Immature natural killer cell (primary cell): ENCODE measurements around the gene PLPPR2. TPM values are rescaled to one million over a fixed set of nuclear protein-coding genes. Genes with fewer than 3 reads are reported as not detected.
A peak's percentile ranks its signal among the peaks of the same experiment; 100 is the strongest.
"Not testable (repeated sequence)": the region's sequence is repeated elsewhere in the genome, so short reads cannot be mapped to it uniquely, and the experiment has no call there.

Source experiments
- DNase-seq, 3 donors: peaks; one replicate each; pipeline ENCODE4 v3.0.0; 2022; ENCODE audit warnings: mixed read lengths in 1 of 3
- H3K27ac Mint-ChIP-seq, 6 donors: one replicate each; pipeline ENCODE4 v1.8.0; 2020; ENCODE audit warnings: mixed read lengths in 6 of 6, mild to moderate bottlenecking in 5 of 6, inconsistent platforms in 4 of 6, moderate library complexity in 3 of 6
- H3K27me3 Mint-ChIP-seq, 3 donors: one replicate each; pipeline ENCODE4 v1.8.0; 2020 to 2021; ENCODE audit warnings: low read depth in 3 of 3, mild to moderate bottlenecking in 3 of 3, mixed read lengths in 3 of 3, moderate library complexity in 3 of 3, inconsistent platforms in 1 of 3
- H3K36me3 Mint-ChIP-seq, 3 donors: one replicate each; pipeline ENCODE4 v1.8.0; 2020; ENCODE audit warnings: mixed read lengths in 3 of 3, inconsistent platforms in 2 of 3, mild to moderate bottlenecking in 2 of 3
- H3K4me1 Mint-ChIP-seq, 2 donors: one replicate each; pipeline ENCODE4 v1.8.0; 2020; ENCODE audit warnings: inconsistent platforms in 2 of 2, mild to moderate bottlenecking in 2 of 2, mixed read lengths in 2 of 2, moderate library complexity in 1 of 2
- H3K4me3 Mint-ChIP-seq, 5 donors: one replicate each; pipeline ENCODE4 v1.8.0; 2020; ENCODE audit warnings: mild to moderate bottlenecking in 5 of 5, mixed read lengths in 5 of 5, inconsistent platforms in 3 of 5, moderate library complexity in 3 of 5
- H3K9me3 Mint-ChIP-seq, 6 donors: one replicate each; pipeline ENCODE4 v1.8.0; 2020; ENCODE audit warnings: mild to moderate bottlenecking in 6 of 6, mixed read lengths in 6 of 6, inconsistent platforms in 4 of 6, moderate library complexity in 3 of 6
- polyA plus RNA-seq, 3 donors: library from polyadenylated mRNA; unstranded; fragments of 300-500 nt; fragmentation: Illumina TruSeq; gene quantifications; one replicate each; pipeline ENCODE4 v1.2.3, GENCODE V29; 2021

The PLPPR2 gene
- 1 to 10 TPM; 1.2 to 2.7 (median 1.8) TPM for polyA plus RNA-seq

GRCh38 chr19:11355160-11356073 lies at the start of gene PLPPR2:
TSS of gene PLPPR2 (plus strand) at chr19:11355432. CDS start at chr19:11357674, 2,242 bp downstream.
- Mint-ChIP-seq H3K36me3 (no peaks in the 10 kb centered on the region), H3K4me1 (peaks cover 17 to 18% of the 10 kb centered on the region in 2 donors), H3K27me3 (peaks cover 4 to 8% (median 5%) of the 10 kb centered on the region in 3 donors), H3K9me3 (no peaks in the 10 kb centered on the region), H3K4me3 (peak within 1 kb of the TSS; percentile 76 to 90 (median 87)), H3K27ac (peak within 1 kb of the TSS; percentile 19 to 83 (median 72))
- peak; percentile 86 to 88 (median 88) for DNase-seq

DNA sequence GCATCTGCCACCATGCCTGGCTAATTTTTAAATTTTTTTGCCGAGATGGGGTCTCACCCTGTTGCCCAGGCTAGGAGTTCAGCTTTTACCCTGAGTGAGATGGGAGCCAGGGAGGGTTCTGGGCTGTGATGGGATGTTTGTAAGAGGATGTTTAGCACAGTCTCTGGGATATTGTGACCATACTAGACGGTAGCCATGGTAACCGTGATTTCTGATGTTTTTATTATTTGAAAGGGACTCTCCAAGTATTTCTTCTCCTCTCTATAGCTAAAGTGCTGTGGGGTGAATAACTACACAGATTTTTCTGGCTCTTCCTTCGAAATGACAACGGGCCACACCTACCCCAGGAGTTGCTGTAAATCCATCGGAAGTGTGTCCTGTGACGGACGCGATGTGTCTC lies 48.9 kb upstream of the PLPPR2 start:
- no peak for DNase-seq
- H3K4me3 Mint-ChIP-seq, result no peak overlapping the region
- no peak overlapping the region for H3K27ac Mint-ChIP-seq
- H3K9me3 Mint-ChIP-seq, result no peaks in the 10 kb centered on the region
- peaks cover 0 to 8% (median 0%) of the 10 kb centered on the region in 3 donors for H3K27me3 Mint-ChIP-seq
- no peaks in the 10 kb centered on the region for H3K4me1 Mint-ChIP-seq
- H3K36me3 Mint-ChIP-seq, result no peaks in the 10 kb centered on the region

GRCh38 chr19:11320278-11320995 lies 34.8 kb upstream of the PLPPR2 start:
- Mint-ChIP-seq H3K27ac (peak overlapping the region in 2 of 6 donors; percentile 3 to 61), H3K4me1 (peaks cover 51 to 54% of the 10 kb centered on the region in 2 donors)
- H3K36me3 Mint-ChIP-seq, H3K9me3 Mint-ChIP-seq, H3K4me3 Mint-ChIP-seq, DNase-seq, H3K27me3 Mint-ChIP-seq: not testable (repeated sequence)

DNA sequence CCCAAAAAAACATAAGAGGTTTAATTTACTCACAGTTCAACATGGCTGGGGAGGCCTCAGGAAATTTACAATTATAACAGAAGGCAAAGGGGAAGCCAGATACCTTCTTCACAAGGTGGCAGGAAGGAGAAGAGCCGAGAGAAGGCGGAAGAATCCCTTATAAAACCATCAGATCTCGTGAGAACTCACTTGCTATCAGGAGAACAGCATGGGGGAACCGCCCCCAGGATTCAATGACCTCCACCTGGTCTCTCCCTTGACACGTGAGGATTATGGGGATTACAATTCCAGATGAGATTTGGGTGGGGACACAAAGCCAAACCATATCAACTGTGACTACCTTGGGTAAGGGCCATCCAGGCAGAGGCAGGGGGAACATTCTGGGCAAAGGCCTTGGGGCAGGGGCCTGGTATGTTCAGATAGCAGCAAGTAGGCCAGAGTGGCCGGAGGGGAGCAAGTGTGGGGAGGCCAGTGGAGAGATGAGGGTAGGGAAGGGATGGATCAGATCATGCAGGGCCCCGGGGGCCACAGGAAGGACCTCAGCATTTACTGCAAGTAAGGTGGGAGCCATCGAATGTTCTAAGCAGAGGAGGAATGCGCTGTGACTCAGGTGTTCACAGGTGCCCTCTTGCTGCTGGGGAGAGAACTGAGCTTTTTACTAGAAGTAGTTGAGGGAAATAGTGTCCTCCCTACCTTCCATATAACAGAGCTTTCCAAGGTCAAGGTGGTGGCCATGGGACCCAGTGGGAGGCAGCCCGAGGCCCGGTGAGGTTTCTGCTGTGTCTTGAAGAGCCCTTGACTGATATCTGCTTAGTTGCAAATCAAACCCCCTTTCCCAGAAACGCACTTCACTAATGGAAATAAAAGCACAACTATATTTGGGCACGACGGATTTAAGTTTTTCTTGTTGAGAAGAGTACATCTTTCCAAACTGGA lies 33.8 kb upstream of the PLPPR2 start:
- no peaks in the 10 kb centered on the region for H3K36me3 Mint-ChIP-seq
- no peak overlapping the region for H3K4me3 Mint-ChIP-seq
- H3K4me1 Mint-ChIP-seq, result peaks cover 51 to 55% of the 10 kb centered on the region in 2 donors
- H3K9me3 Mint-ChIP-seq, result no peaks in the 10 kb centered on the region
- no peak for DNase-seq
- H3K27me3 Mint-ChIP-seq, result peaks cover 4% of the 10 kb centered on the region in 3 donors
- H3K27ac Mint-ChIP-seq, result peak overlapping the region; percentile 3 to 87 (median 66)

- Mint-ChIP-seq H3K9me3 (no peaks in the 10 kb centered on the region), H3K27me3 (peaks cover 4% of the 10 kb centered on the region in 3 donors), H3K4me3 (peak overlapping the region in 2 of 5 donors; percentile 5 to 12), H3K36me3 (peaks cover 0 to 7% (median 4%) of the 10 kb centered on the region in 3 donors), H3K4me1 (peaks cover 44 to 50% of the 10 kb centered on the region in 2 donors), H3K27ac (peak overlapping the region in 4 of 6 donors; percentile 53 to 87 (median 60))
- DNase-seq, result no peak
Observed at GRCh38 chr19:11322269-11323024, 32.8 kb upstream of the PLPPR2 start.

DNA sequence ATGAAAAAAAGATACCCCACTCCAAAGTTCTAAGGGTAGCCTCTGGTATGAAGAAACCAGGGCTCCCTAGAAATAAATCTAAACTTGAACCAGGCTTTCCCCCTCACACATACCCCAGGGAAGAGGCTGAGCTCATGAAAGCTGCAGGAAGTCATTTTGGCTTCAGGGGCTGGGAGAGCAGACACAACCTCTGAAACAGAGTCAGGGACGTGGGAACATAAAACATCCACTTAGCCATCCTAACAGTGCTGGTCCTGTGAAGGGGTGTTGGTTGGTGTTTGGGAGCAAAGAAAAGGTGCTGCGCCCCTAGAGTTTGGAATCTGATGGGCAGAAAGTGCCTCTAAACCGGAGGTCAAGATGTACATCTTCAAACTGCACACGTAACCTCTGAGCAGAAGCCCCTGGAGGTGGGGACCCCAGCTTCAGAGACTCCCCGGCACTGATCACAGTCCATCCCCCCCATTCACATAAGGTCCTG lies 31.6 kb upstream of the PLPPR2 start:
- Mint-ChIP-seq H3K4me3 (peak overlapping the region; percentile 68 to 76 (median 74)), H3K36me3 (peaks cover 0 to 7% (median 4%) of the 10 kb centered on the region in 3 donors), H3K27me3 (peaks cover 4% of the 10 kb centered on the region in 3 donors), H3K4me1 (peaks cover 32 to 39% of the 10 kb centered on the region in 2 donors), H3K27ac (peak overlapping the region; percentile 85 to 94 (median 92)), H3K9me3 (no peaks in the 10 kb centered on the region)
- no peak for DNase-seq

DNA sequence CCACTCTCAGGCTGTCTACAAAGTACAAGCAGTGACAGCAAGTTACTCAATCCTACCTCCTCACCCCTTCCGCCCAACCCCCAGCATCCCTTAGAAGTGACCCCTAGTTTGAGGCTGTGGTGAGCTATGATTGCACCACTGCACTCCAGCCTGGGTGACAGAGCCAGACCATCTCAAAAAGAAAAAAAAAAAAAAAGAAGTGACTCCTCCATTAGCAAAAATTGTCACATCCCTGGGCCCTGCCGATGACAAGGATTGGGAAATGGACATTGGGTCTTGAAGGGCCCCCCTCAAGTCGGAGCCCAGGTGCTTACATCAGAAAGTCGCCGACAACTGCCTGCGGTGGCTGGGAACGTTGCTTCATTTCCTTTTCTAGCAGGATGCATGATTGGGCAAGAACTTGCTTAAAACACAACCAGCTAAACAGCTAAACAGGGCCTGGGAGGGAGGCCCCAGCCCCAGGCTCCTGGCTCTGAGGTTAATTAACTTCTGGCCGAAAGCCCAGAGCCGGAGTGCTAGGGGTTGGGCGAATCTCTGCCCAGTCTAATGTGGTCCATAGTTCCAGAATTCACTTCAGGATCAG lies 31.1 kb upstream of the PLPPR2 start:
- H3K4me1 Mint-ChIP-seq, result peaks cover 28 to 35% of the 10 kb centered on the region in 2 donors
- H3K4me3 Mint-ChIP-seq, result peak overlapping the region; percentile 68 to 76 (median 74)
- H3K27me3 Mint-ChIP-seq, result peaks cover 4% of the 10 kb centered on the region in 3 donors
- H3K9me3 Mint-ChIP-seq, result no peaks in the 10 kb centered on the region
- peak; percentile 57 to 65 (median 61) for DNase-seq
- peak overlapping the region; percentile 85 to 94 (median 92) for H3K27ac Mint-ChIP-seq
- peaks cover 0 to 7% (median 4%) of the 10 kb centered on the region in 3 donors for H3K36me3 Mint-ChIP-seq

- H3K27ac Mint-ChIP-seq, result peak overlapping the region; percentile 85 to 94 (median 92)
- peaks cover 4% of the 10 kb centered on the region in 3 donors for H3K27me3 Mint-ChIP-seq
- peaks cover 28 to 35% of the 10 kb centered on the region in 2 donors for H3K4me1 Mint-ChIP-seq
- DNase-seq, result no peak
- H3K36me3 Mint-ChIP-seq, result peaks cover 0 to 7% (median 4%) of the 10 kb centered on the region in 3 donors
- no peaks in the 10 kb centered on the region for H3K9me3 Mint-ChIP-seq
- H3K4me3 Mint-ChIP-seq, result peak overlapping the region in 1 of 5 donors; percentile 72
Observed at GRCh38 chr19:11324748-11325389, 30.4 kb upstream of the PLPPR2 start.

DNA sequence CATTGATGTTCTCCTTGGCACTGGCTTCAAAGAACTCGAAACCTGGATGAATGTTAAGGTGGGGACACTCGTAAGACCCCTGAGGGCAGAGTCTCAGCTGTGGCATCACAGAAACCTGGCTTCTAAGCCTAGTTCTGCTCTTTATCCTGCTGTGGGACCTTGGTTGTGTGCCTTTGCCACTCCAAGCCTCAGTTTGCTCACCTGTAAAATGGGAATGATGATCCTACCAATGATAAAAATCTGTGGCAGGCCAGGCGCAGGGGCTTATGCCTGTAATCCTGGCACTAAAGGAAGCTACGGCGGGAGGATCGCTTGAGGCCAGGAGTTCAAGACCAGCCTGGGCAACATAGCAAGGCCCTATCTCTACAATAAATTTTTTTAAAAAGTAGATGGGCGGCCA lies 29.7 kb upstream of the PLPPR2 start:
- peaks cover 2 to 4% (median 4%) of the 10 kb centered on the region in 3 donors for H3K27me3 Mint-ChIP-seq
- H3K36me3 Mint-ChIP-seq, result peaks cover 0 to 10% (median 4%) of the 10 kb centered on the region in 3 donors
- no peaks in the 10 kb centered on the region for H3K9me3 Mint-ChIP-seq
- peak overlapping the region in 2 of 6 donors; percentile 7 to 12 for H3K27ac Mint-ChIP-seq
- H3K4me1 Mint-ChIP-seq, result peaks cover 28 to 34% of the 10 kb centered on the region in 2 donors
- DNase-seq, result no peak
- no peak overlapping the region for H3K4me3 Mint-ChIP-seq

DNA sequence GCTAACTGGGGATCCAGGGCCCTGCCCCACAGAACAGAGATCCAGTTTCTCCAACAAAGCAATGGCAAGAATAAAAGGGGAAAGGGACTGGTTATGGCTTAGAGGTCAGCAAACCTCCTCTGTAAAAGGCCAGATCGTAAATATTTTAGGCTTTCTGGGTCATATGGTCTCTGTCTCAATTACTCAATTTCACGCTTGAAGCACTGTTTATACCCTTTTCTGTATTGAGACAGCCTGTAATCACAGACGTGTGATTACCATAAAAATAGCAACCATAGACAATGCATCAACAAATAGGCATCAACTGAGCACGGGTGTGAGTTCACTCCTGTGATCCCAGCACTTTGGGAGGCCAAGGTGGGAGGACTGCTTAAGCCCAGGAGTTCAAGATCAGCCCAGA lies 25.1 kb upstream of the PLPPR2 start:
- Mint-ChIP-seq H3K36me3 (peaks cover 4 to 16% (median 10%) of the 10 kb centered on the region in 3 donors), H3K4me3 (no peak overlapping the region), H3K9me3 (peaks cover 0 to 2% (median 0%) of the 10 kb centered on the region in 6 donors), H3K27me3 (peaks cover 0 to 2% (median 0%) of the 10 kb centered on the region in 3 donors), H3K27ac (no peak overlapping the region), H3K4me1 (peaks cover 0 to 3% of the 10 kb centered on the region in 2 donors)
- DNase-seq, result no peak

DNA sequence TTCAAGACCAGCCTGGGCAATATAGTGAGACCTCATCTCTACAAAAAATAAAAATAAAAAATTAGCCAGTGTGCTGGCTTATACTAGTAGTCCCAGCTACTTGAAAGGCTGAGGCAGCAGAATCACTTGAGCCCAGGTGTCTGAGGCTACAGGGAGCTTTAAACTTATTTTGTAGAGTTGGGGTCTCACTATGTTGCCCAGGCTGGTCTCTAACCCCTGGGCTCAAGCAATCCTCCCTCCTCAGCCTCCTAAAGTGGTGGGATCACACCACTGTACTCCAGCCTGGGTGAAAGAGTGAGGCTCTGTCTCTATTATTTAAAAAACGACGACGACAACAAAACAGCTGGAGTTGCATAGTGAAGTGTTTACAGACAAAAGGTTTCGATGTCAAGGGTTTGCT lies 23.7 kb upstream of the PLPPR2 start:
- DNase-seq, result no peak
- Mint-ChIP-seq H3K36me3 (peaks cover 15 to 22% (median 17%) of the 10 kb centered on the region in 3 donors), H3K27me3 (peaks cover 0 to 2% (median 0%) of the 10 kb centered on the region in 3 donors), H3K4me1 (peaks cover 0 to 1% of the 10 kb centered on the region in 2 donors), H3K9me3 (peaks cover 0 to 2% (median 0%) of the 10 kb centered on the region in 6 donors), H3K4me3 (no peak overlapping the region), H3K27ac (no peak overlapping the region)
